NCI-H2227 treated with DMSO at 0.1 percent for 48 hours (cell line): Measurements from ENCODE around the gene SYK.
"Not testable (repeated sequence)": the region's sequence is repeated elsewhere in the genome, so short reads cannot be mapped to it uniquely, and the experiment has no call there.

Experiments
- DNase-seq: peaks from one replicate; lab custom pipeline; 2025; lab: John Stamatoyannopoulos, UW

SYK gene

DNA sequence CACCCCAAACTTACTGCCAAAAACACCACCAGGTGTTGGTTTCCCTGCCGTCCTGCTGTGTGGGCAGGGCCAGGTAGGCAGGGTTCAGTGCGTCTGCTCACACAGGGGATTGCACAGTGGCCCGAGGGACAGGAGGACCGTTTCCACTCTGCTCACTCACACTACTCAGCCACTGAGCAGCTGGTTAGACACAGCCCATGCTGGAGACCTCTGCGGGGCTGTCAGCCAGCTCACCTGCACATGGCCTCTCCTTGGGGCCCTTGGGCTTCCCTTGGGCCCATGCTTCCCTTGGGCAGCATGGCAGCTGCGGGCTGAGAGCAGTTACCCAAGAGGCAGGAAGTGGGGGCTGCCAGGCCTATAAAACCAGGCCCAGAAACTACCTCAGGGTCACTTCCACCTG is 79.0 kb downstream of the SYK start:
- DNase-seq, result no peak

GRCh38 chr9:90881648-90882047 is 80.0 kb downstream of the SYK start:
- DNase-seq, result no peak

- DNase-seq, result no peak
These were observed 81.5 kb downstream of the SYK start for GRCh38 chr9:90882991-90883600.

GRCh38 chr9:90883661-90884060 is 82.0 kb downstream of the SYK start:
- DNase-seq, result no peak

GRCh38 chr9:90884178-90884577 is 82.6 kb downstream of the SYK start:
- no peak for DNase-seq

GRCh38 chr9:90886868-90887267 is 85.2 kb downstream of the SYK start:
- DNase-seq, result not testable (repeated sequence)

GRCh38 chr9:90888941-90889340 is 87.3 kb downstream of the SYK start:
- no peak for DNase-seq

DNA sequence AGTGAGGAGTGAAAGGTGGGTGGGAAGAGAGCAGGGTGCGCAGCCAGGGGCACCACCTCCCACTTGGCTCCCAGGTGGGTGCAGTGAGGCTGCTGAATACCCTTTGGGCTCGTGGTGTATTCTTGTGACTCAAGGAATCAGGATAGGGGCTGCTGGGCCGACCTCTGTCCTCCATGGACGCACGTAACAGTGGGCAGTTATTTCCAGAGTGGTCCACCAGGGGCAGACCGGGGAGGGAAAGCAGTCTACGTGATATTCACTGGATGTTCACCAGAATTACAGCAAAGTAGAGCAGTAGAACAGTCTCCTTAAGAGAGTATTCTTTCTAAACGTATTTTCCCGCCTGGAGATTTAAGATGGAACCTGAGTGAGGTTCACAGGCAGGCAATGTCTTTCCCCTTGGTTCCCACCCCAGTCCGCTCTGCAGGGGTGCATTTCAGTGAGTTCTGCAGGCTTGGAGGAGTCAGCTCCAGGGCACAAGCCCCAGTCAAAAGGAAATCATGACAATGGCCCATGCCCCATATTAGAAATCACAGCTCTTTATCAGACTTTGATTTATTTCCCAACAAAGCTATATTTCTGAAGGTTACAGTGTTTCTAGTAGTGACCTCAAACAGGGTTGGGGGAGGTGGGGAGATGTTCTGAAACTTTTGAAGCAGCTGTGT is 88.7 kb downstream of the SYK start:
- no peak for DNase-seq

DNA sequence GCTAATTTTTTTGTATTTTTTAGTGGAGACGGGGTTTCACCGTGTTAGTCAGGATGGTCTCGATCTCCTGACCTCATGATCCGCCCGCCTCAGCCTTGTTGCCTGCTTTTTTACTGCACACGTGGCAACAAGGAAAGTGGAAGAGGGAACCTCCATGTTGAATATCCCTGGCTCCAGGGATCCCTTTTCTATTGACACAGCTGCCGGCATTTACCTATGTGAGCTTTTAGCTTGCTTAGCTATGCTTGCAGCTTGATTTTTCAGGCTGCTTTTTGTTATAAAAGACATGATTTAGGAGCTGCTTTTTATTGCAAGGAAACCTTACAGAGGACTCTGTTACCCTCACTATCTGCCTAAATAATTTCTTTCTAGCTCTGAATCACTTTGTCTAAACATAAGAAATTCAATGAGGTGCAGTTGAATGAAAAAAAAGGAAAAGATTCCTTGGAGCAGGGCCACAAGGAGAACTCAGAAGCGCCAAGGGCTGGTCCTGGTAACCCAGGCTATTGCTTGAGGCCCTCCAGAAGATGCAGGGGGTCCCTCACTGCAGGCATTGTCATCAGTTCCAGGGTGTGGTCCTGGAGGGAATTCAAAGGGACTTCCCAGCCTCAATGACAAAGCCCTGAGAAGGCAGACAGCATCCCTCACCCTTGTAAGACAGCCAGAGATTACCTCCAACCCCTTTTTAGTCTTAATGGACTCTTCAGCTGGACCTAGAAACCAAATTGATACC is 89.9 kb downstream of the SYK start:
- no peak for DNase-seq

- no peak for DNase-seq
These were observed 91.3 kb downstream of the SYK start for GRCh38 chr9:90892918-90893317.

DNA sequence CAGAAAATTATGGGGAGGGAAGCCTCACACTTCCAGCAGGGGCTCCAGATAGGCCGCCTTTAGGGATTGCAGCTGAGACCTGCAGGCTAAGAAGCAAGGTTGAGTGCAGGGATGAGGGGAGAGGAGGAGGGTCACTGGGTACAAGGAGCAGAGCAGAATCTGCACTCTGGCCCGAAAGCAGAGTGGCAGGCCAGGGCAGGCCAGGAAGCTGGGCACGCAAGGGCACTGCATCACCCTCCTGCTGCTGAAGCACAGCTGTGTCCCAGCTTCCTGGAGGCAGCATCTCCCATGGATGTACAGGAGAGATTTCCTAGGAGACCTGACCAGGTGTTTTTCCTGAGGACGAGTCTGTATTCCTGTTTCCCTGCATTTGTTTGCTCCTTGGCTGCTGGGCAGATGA is 92.1 kb downstream of the SYK start:
- no peak for DNase-seq

DNA sequence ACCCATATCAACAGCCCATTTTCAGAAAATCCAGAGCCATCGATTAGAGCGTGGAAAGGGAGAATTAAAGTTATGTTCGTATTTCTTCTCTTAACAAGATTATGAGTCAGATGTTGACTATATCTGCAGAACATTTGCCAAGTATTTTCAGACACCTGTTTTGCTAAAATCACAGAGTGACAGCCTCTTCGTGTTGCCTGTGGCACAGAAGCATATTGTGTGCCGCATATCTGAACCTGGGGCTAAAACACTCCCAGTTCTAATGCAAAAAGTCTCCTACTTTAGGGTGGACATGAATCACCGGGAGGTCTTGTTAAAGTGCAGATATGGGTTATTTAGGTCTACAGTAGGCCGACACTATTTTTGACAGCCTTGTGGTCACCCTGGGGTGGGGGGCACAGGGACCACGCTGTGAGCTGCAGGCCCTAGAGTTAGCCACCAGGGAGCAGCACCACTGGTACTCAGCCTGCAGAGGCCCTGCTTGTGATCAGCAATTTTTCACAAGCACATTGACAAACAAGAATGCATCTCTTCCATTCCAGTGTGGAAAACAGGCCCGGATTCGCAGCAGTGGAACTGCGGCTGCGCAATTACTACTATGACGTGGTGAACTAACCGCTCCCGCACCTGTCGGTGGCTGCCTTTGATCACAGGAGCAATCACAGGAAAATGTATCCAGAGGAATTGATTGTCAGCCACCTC is 93.5 kb downstream of the SYK start:
- DNase-seq, result no peak

GRCh38 chr9:90895786-90896185 is 94.2 kb downstream of the SYK start:
- DNase-seq, result no peak

GRCh38 chr9:90896231-90896630 is 94.6 kb downstream of the SYK start:
- no peak for DNase-seq

GRCh38 chr9:90898228-90898627 is 96.6 kb downstream of the SYK start:
- DNase-seq, result no peak

DNA sequence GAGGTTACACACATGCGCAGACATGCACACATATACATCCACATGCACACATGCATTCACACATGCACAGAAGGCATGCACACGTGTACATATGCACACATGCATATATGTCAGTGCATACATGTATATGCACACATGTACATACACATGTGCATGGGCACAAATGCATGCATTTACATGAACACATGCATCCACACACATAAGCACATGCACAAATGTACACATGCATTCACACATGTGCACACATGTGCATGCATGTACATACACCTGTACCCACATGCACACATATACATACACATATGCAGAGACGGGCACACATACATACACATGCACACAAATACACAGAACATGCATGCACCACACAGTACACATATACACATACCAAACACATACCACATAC is 97.7 kb downstream of the SYK start:
- DNase-seq, result no peak

DNA sequence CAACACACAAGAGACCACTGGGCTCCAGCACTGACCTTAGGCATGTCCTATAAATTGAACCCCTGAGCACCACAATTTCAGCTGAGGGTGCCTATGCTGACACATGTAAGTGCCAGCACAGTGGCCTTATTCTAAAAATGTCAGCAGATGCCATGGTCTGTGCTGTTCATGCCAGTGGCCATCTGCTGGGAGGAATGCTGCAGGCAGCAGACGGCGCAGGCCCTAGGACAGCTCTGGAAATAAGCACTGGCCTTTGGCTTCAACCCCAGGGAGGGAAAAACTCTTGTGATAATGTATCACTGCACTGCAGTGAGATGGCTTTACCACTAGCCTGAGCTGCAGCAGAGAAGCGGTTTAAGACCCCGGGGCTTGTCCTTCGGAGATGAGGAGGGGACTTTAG is 98.5 kb downstream of the SYK start:
- DNase-seq, result no peak

DNA sequence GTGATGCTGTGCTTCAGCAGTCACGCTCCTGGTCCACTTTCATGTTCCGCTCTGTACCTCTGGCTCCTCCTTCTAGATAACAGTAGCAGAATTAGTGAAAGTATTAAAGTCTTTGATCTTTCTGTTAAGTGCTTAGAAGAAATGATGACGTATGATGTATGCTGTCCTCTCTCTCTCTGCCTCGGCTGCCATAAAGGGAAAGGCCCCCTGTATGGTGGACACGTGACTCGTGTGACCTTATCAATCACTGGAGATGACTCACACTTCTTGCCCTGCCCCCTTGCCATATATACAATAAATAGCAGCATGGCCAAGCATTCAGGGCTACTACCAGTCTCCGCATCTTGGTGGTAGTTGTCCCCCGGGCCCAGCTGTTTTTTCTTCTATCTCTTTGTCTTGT is 100.3 kb downstream of the SYK start:
- no peak for DNase-seq

DNA sequence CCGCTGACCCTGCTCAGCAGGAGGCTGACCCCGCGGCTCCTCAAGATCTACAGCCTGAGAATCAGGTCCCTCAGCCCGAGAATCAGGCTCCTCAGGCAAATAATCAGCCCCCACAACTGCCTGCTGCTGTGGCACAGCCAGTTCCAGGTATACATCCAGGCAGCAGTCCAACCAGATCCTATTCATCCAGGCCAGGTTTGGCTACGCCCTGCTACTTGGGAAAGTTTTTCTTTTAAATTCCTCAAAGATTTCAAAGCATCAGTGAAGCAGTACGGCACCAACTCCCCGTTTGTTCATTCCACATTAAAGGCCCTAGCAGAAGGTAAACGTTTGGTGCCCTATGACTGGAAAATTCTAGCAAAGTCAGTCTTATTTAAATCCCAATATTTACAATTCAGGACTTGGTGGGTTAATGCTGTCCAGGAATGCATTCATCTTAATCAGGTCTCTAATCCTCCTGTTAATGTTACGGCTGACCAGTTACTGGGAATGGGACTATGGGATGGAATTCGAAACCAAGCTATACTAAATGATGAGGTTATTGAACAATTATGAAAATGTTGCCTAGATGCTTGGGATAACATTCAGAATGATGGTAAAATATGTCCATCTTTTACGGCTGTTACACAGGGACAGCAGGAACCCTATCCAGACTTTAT is 102.3 kb downstream of the SYK start:
- DNase-seq, result no peak

- no peak for DNase-seq
These were observed 103.3 kb downstream of the SYK start for GRCh38 chr9:90904706-90905478.

- DNase-seq, result no peak
These were observed 104.2 kb downstream of the SYK start for GRCh38 chr9:90905822-90906221.
